Activated CD8-positive, alpha-beta T cell treated with anti-CD3 and anti-CD28 coated beads for 36 hours (primary cell): Measurements from ENCODE around the gene TVP23B. TPM values are rescaled to one million over a fixed set of nuclear protein-coding genes. Genes with fewer than 3 reads are reported as not detected.

Source experiments
- total RNA-seq, 2 experiments: library from RNA; stranded (reverse); gene quantifications; one replicate each; pipeline ENCODE4 v1.2.3, GENCODE V29; 2021

TVP23B gene
- total RNA-seq, 2 experiments from 2014 or later: 26.8 to 27.8 TPM

Other genes starting within 250 kb of the TVP23B start
- not detected for gene TBC1D28, start 136.8 kb upstream of the TVP23B start, total RNA-seq
- 1 to 10 TPM; 7.2 to 7.5 TPM for gene FOXO3B, start 98.9 kb upstream of the TVP23B start, total RNA-seq
- gene FBXW10, start 37.1 kb upstream of the TVP23B start, total RNA-seq: not detected
- 10 to 100 TPM; 63.0 to 63.7 TPM for gene PRPSAP2, start 76.9 kb downstream of the TVP23B start, total RNA-seq
- not detected for gene SLC5A10, start 171.0 kb downstream of the TVP23B start, total RNA-seq
- 10 to 100 TPM; 11.9 to 12.1 TPM for gene FAM83G, start 223.6 kb downstream of the TVP23B start, total RNA-seq